H1 (cell line): ENCODE results near the gene DYNLT1. TPM values are rescaled to one million over a fixed set of nuclear protein-coding genes. Genes with fewer than 3 reads are reported as not detected.

Experiments used
- CTCF ChIA-PET: fragments of 300-600 bp; sonication (Branson Sonifier 250); formaldehyde crosslinking; loops from one replicate; lab custom pipeline; 2021; ENCODE audit not compliant: partially characterized antibody; lab: Charles Lee
- POLR2A ChIA-PET: fragments of 300-600 bp; sonication (Branson Sonifier 250); formaldehyde crosslinking; loops from one replicate; lab custom pipeline; 2021; ENCODE audit warnings: inconsistent platforms; ENCODE audit not compliant: partially characterized antibody; lab: Charles Lee
- DNase-seq, 2 experiments: peaks; one replicate each; pipeline versions ENCODE4 v3.0.0 to v3.0.0-alpha.2; 2010 to 2022; ENCODE audit warnings: low spot score in 2 of 2, low read depth in 1 of 2, mixed read lengths in 1 of 2
- FAIRE-seq: peaks from 2 replicates; lab custom pipeline; 2011; peaks lifted over from hg19 to GRCh38; lab: Jason Lieb, UNC
- H2AFZ ChIP-seq: 2 replicates; pipeline ENCODE4 v1.8.1; 2012; ENCODE audit warnings: low read length, inconsistent platforms
- H2AK5ac ChIP-seq: 2 replicates; pipeline ENCODE4 v1.6.1; 2013; ENCODE audit warnings: low read depth, low read length
- H2BK120ac ChIP-seq: replicated peaks from 2 replicates; pipeline ENCODE3; 2013; ENCODE audit warnings: low read depth, low read length, inconsistent platforms
- H2BK12ac ChIP-seq: 2 replicates; pipeline ENCODE4 v1.6.1; 2013; ENCODE audit warnings: low read depth, low read length
- H2BK15ac ChIP-seq: 2 replicates; pipeline ENCODE4 v1.6.1; 2013; ENCODE audit warnings: low read length
- H2BK20ac ChIP-seq: 2 replicates; pipeline ENCODE4 v1.6.1; 2013; ENCODE audit warnings: low read length
- H2BK5ac ChIP-seq: 2 replicates; pipeline ENCODE4 v1.6.1; 2013; ENCODE audit warnings: low read depth, low read length
- H3K14ac ChIP-seq: 2 replicates; pipeline ENCODE4 v1.6.1; 2013; ENCODE audit warnings: inconsistent platforms; ENCODE audit not compliant: insufficient read length
- H3K18ac ChIP-seq: 2 replicates; pipeline ENCODE4 v1.6.1; 2013; ENCODE audit warnings: low read length; ENCODE audit errors: extremely low read depth
- H3K23ac ChIP-seq: 2 replicates; pipeline ENCODE4 v1.6.1; 2013; ENCODE audit warnings: inconsistent platforms; ENCODE audit not compliant: insufficient read length
- H3K23me2 ChIP-seq: 2 replicates; pipeline ENCODE4 v1.6.1; 2013; ENCODE audit warnings: low read depth, low read length
- H3K27ac ChIP-seq: 2 replicates; pipeline ENCODE4 v1.6.1; 2011; ENCODE audit warnings: low read depth, low read length, inconsistent platforms
- H3K27me3 ChIP-seq, 4 experiments: replicated peaks in 1 of 4; 1 replicate in 1 of 4; 2 replicates in 3 of 4; pipeline versions ENCODE4 v1.6.1 to v1.8.1; 2011 to 2013; ENCODE audit warnings: low read length in 3 of 4, mild to moderate bottlenecking in 3 of 4, inconsistent platforms in 2 of 4, mixed read lengths in 2 of 4, moderate library complexity in 1 of 4; ENCODE audit not compliant: control insufficient read depth in 3 of 4, insufficient read depth in 3 of 4; ENCODE audit errors: extremely low read depth in 1 of 4
- H3K36me3 ChIP-seq, 4 experiments: 2 replicates each; pipeline versions ENCODE4 v1.6.1 to v1.8.1; 2011 to 2013; ENCODE audit warnings: mild to moderate bottlenecking in 4 of 4, low read length in 3 of 4, moderate library complexity in 2 of 4, control low read depth in 1 of 4, inconsistent platforms in 1 of 4; ENCODE audit not compliant: insufficient read depth in 4 of 4, control insufficient read depth in 2 of 4
- H3K4ac ChIP-seq: replicated peaks from 2 replicates; pipeline ENCODE3; 2013; ENCODE audit warnings: low read length, low read depth, mixed read lengths, inconsistent platforms; ENCODE audit not compliant: insufficient read length
- H3K4me1 ChIP-seq, 4 experiments: replicated peaks in 1 of 4; 1 replicate in 1 of 4; 2 replicates in 3 of 4; pipeline versions ENCODE4 v1.6.1 to v1.8.1; 2011 to 2013; ENCODE audit warnings: low read length in 3 of 4, inconsistent platforms in 2 of 4, mixed read lengths in 1 of 4; ENCODE audit not compliant: insufficient read depth in 4 of 4, control insufficient read depth in 3 of 4
- H3K4me2 ChIP-seq, 2 experiments: 2 replicates each; pipeline versions ENCODE4 v1.6.1 to v1.8.1; 2011 to 2013; ENCODE audit warnings: low read depth in 2 of 2, low read length in 2 of 2, control low read depth in 1 of 2, inconsistent platforms in 1 of 2, mild to moderate bottlenecking in 1 of 2; ENCODE audit not compliant: insufficient read depth in 1 of 2
- H3K4me3 ChIP-seq, 4 experiments: fragments of 200-600, 300-600 bp in 1 of 4; sonication (generic), shearing (Covaris generic), sonication (Bioruptor Twin) in 1 of 4; 2 replicates each; pipeline versions ENCODE4 v1.5.1 to v1.8.1; 2011 to 2016; ENCODE audit warnings: low read length in 4 of 4, low read depth in 3 of 4, control low read depth in 2 of 4, inconsistent platforms in 2 of 4, mild to moderate bottlenecking in 2 of 4, mixed read lengths in 1 of 4, moderate library complexity in 1 of 4; ENCODE audit not compliant: insufficient read depth in 2 of 4; ENCODE audit errors: extremely low read depth in 1 of 4
- H3K56ac ChIP-seq: replicated peaks from 2 replicates; pipeline ENCODE3; 2013; ENCODE audit warnings: low read depth, mild to moderate bottlenecking, mixed read lengths, low read length, inconsistent platforms; ENCODE audit not compliant: insufficient read length
- H3K79me1 ChIP-seq: 2 replicates; pipeline ENCODE4 v1.6.1; 2013; ENCODE audit warnings: low read depth, low read length, control low read depth
- H3K79me2 ChIP-seq, 2 experiments: 2 replicates each; pipeline versions ENCODE4 v1.6.1 to v1.8.1; 2012 to 2013; ENCODE audit warnings: low read length in 2 of 2, mild to moderate bottlenecking in 2 of 2, inconsistent platforms in 1 of 2; ENCODE audit not compliant: insufficient read depth in 2 of 2, control insufficient read depth in 1 of 2
- H3K9ac ChIP-seq, 4 experiments: replicated peaks in 1 of 4; 1 replicate in 1 of 4; 2 replicates in 3 of 4; pipeline versions ENCODE4 v1.6.1 to v1.8.1; 2011 to 2013; ENCODE audit warnings: low read depth in 3 of 4, low read length in 3 of 4, control low read depth in 2 of 4, mild to moderate bottlenecking in 2 of 4, moderate library complexity in 2 of 4, inconsistent platforms in 1 of 4; ENCODE audit errors: extremely low read depth in 1 of 4
- H3K9me3 ChIP-seq, 2 experiments: 2 replicates each; pipeline versions ENCODE4 v1.6.1 to v1.8.1; 2012 to 2013; ENCODE audit warnings: mild to moderate bottlenecking in 2 of 2, moderate library complexity in 2 of 2, control low read depth in 1 of 2, inconsistent platforms in 1 of 2, low read depth in 1 of 2, low read length in 1 of 2, mixed read lengths in 1 of 2; ENCODE audit not compliant: insufficient read depth in 2 of 2
- H4K20me1 ChIP-seq, 2 experiments: replicated peaks in 1 of 2; 2 replicates each; pipeline versions ENCODE3 to v1.8.1; 2011 to 2013; ENCODE audit warnings: inconsistent platforms in 2 of 2, low read length in 2 of 2, mild to moderate bottlenecking in 1 of 2; ENCODE audit not compliant: insufficient read depth in 2 of 2, control insufficient read depth in 1 of 2
- H4K5ac ChIP-seq: 2 replicates; pipeline ENCODE4 v1.6.1; 2013; ENCODE audit warnings: low read length, low read depth, mixed read lengths, inconsistent platforms; ENCODE audit not compliant: insufficient read length
- H4K8ac ChIP-seq: 2 replicates; pipeline ENCODE4 v1.8.0; 2013; ENCODE audit warnings: mild to moderate bottlenecking, moderate library complexity, low read length, inconsistent platforms; ENCODE audit not compliant: insufficient read depth; ENCODE audit errors: extremely low read depth
- H4K91ac ChIP-seq: replicated peaks from 2 replicates; pipeline ENCODE3; 2013; ENCODE audit warnings: low read length, mixed read lengths, inconsistent platforms; ENCODE audit not compliant: insufficient read length
- ATF2 ChIP-seq: IDR thresholded peaks from 2 replicates; pipeline ENCODE4 v1.6.1; 2012; ENCODE audit warnings: low read length, inconsistent platforms
- ATF3 ChIP-seq: IDR thresholded peaks from 2 replicates; pipeline ENCODE4 v1.6.1; 2011; ENCODE audit warnings: low read depth, mild to moderate bottlenecking, low read length; ENCODE audit not compliant: insufficient read depth
- BACH1 ChIP-seq: IDR thresholded peaks from 2 replicates; pipeline ENCODE4 v1.6.1; 2012; ENCODE audit warnings: low read length, improper control_type of control experiment
- CHD2 ChIP-seq: IDR thresholded peaks from 2 replicates; pipeline ENCODE4 v1.6.1; 2012; ENCODE audit warnings: low read length, improper control_type of control experiment
- PHF8 ChIP-seq: fragments of 200-600 bp; sonication (generic); conservative IDR thresholded peaks from 2 replicates; pipeline ENCODE4 v1.7.1; 2012; ENCODE audit warnings: low read depth, mild to moderate bottlenecking, inconsistent platforms, low read length, moderate library complexity
- POLR2A ChIP-seq, 2 experiments: IDR thresholded peaks; 1 replicate in 1 of 2; 2 replicates in 1 of 2; pipeline ENCODE4 v1.6.1; 2011; ENCODE audit warnings: low read depth in 2 of 2, low read length in 2 of 2, mild to moderate bottlenecking in 2 of 2; ENCODE audit errors: control extremely low read depth in 1 of 2
- RFX5 ChIP-seq: IDR thresholded peaks from 2 replicates; pipeline ENCODE4 v1.6.1; 2011; ENCODE audit warnings: low read depth, low read length, improper control_type of control experiment, borderline replicate concordance
- RXRA ChIP-seq: IDR thresholded peaks from 2 replicates; pipeline ENCODE4 v1.6.1; 2011; ENCODE audit warnings: low read depth, mild to moderate bottlenecking, low read length, moderate library complexity; ENCODE audit not compliant: insufficient read depth
- TAF1 ChIP-seq: IDR thresholded peaks from 2 replicates; pipeline ENCODE4 v1.6.1; 2011; ENCODE audit warnings: mild to moderate bottlenecking, low read depth, low read length
- USF2 ChIP-seq: IDR thresholded peaks from 2 replicates; pipeline ENCODE4 v1.6.1; 2011; ENCODE audit warnings: low read length, improper control_type of control experiment
- WGBS, 2 experiments: shearing (Covaris generic) in 1 of 2; methylation state at CpG; one replicate each; pipeline versions ENCODE4 v1.1.6 to v1.1.7; 2013 to 2015; ENCODE audit warnings: low lambda C conversion rate in 2 of 2, mixed read lengths in 2 of 2, inconsistent platforms in 1 of 2, low coverage in 1 of 2, missing lambda C conversion rate in 1 of 2; ENCODE audit not compliant: insufficient replicate concordance in 2 of 2, insufficient coverage in 1 of 2, insufficient read length in 1 of 2; ENCODE audit errors: extremely low coverage in 1 of 2, missing lambda C conversion rate in 1 of 2; 5-methylcytosine and 5-hydroxymethylcytosine counted together
- polyA plus RNA-seq, 7 experiments: library from polyadenylated mRNA; depleted of rRNA in 3 of 7; stranded (reverse) in 5 of 7; unstranded in 2 of 7; fragments of >200 nt in 5 of 7; fragments of 200-250 nt in 2 of 7; gene quantifications; 1 replicate in 5 of 7; 2 replicates in 1 of 7; 4 replicates in 1 of 7; pipeline versions ENCODE4 v1.2.1 to v1.2.3, GENCODE V29; 2011 to 2013; ENCODE audit warnings: missing spikeins in 2 of 7, mixed read lengths in 2 of 7
- total RNA-seq: library from RNA; stranded (reverse); fragmentation: NEBNext Ultra II Directional; extraction: Animal tissue kit (Norgen Biotek cat#: 25700); gene quantifications from 2 replicates; pipeline ENCODE4 v1.2.1, GENCODE V29; 2021

The DYNLT1 gene
- total and polyA plus RNA-seq, 2 of the 8 experiments (the other 6 are each of a cell fraction or from before 2014, with no cell fraction given) = 119 to 245 TPM

- H4K8ac ChIP-seq = no peak overlapping the region
- CTCF ChIA-PET = interaction anchor here (1.3 kb wide), 1 partner anchor 8 kb away, joined by 3 read pairs; no protein-coding TSS in a partner anchor
- no peak overlapping the region for H2BK20ac ChIP-seq
- H3K4ac ChIP-seq = no peak overlapping the region
- H2BK5ac ChIP-seq = no peak overlapping the region
- peaks cover 0 to 10% of the 10 kb centered on the region in 2 experiments for H4K20me1 ChIP-seq
- H3K9me3 ChIP-seq = no peaks in the 10 kb centered on the region
- H3K4me2 ChIP-seq = no peak overlapping the region
- H3K14ac ChIP-seq = no peak overlapping the region
- H3K79me1 ChIP-seq = no peaks in the 10 kb centered on the region; the same call in 1 of the 2 replicates
- POLR2A ChIA-PET = interaction anchor here (1.1 kb wide), 1 partner anchor 13 kb away, joined by 4 read pairs; no protein-coding TSS in a partner anchor
- no peak overlapping the region for H2AK5ac ChIP-seq
- no peak overlapping the region for H3K23ac ChIP-seq
- no peak overlapping the region for H3K9ac ChIP-seq
- no peak for FAIRE-seq
- no peaks in the 10 kb centered on the region for H3K79me2 ChIP-seq
- H3K27ac ChIP-seq = no peak overlapping the region
- H2BK120ac ChIP-seq = no peak overlapping the region
- no peak overlapping the region for H3K56ac ChIP-seq
- no peaks in the 10 kb centered on the region for H3K4me1 ChIP-seq
- no peak overlapping the region for H4K91ac ChIP-seq
- peaks cover 6 to 35% (median 12%) of the 10 kb centered on the region in 4 experiments for H3K36me3 ChIP-seq
- H2BK15ac ChIP-seq = no peak overlapping the region
- no peak overlapping the region for H2BK12ac ChIP-seq
- no peak overlapping the region for H4K5ac ChIP-seq
- no peak for TF ChIP-seq RFX5
- TF ChIP-seq ATF3 = no peak
- no peak for TF ChIP-seq RXRA
- TF ChIP-seq BACH1 = no peak
- TF ChIP-seq PHF8 = no peak
- no peak for TF ChIP-seq USF2
- no peak for TF ChIP-seq TAF1
- TF ChIP-seq POLR2A (IDR thresholded peaks at IDR 0.05; ENCODE audit: control extremely low read depth in 1 of 2, low read depth in 2 of 2, low read length in 2 of 2) = no peak
- no peak for TF ChIP-seq ATF2
- TF ChIP-seq CHD2 = no peak
- H3K18ac ChIP-seq = no peak overlapping the region
- H3K4me3 ChIP-seq = no peak overlapping the region
- no peak overlapping the region for H2AFZ ChIP-seq
- H3K27me3 ChIP-seq = no peaks in the 10 kb centered on the region; a peak in 1 of 7 replicates
- peaks cover 2% of the 10 kb centered on the region; the same call in 1 of the 2 replicates for H3K23me2 ChIP-seq
- no peak for DNase-seq
- WGBS, 2 experiments = 92% methylated on average over 6 of the region's 6 CpGs; no CpG with 5 or more reads in 1 of the 2 experiments
These were observed 47.7 kb downstream of the DYNLT1 start for GRCh38 chr6:158596861-158597260.
